OCI-LY1 (cell line): ENCODE results near the gene ANK3.
"Not testable (repeated sequence)": the region's sequence is repeated elsewhere in the genome, so short reads cannot be mapped to it uniquely, and the experiment has no call there.

Experiments used
- H2AFZ ChIP-seq: fragments of 200-600 bp; sonication (generic), shearing (Covaris generic); 2 replicates; pipeline ENCODE4 v1.6.0; 2014; ENCODE audit warnings: antibody characterized with exemption, mild to moderate bottlenecking, low read length
- H3F3A ChIP-seq: fragments of 200-600 bp; sonication (generic), shearing (Covaris generic); 2 replicates; pipeline ENCODE4 v1.6.0; 2014; ENCODE audit warnings: mild to moderate bottlenecking, antibody characterized with exemption, low read length, moderate library complexity; ENCODE audit not compliant: insufficient read depth
- H3K27ac ChIP-seq: fragments of 200-600 bp; sonication (generic); 2 replicates; pipeline ENCODE4 v1.5.1; 2014; ENCODE audit warnings: low read length, mixed run types, mild to moderate bottlenecking, low read depth; ENCODE audit not compliant: poor library complexity, severe bottlenecking
- H3K27me3 ChIP-seq: fragments of 200-600 bp; sonication (generic); 2 replicates; pipeline ENCODE4 v1.6.0; 2014; ENCODE audit warnings: antibody characterized with exemption, mild to moderate bottlenecking, low read length, moderate library complexity; ENCODE audit not compliant: insufficient read depth
- H3K36me3 ChIP-seq: fragments of 200-600 bp; sonication (generic); 2 replicates; pipeline ENCODE4 v1.6.1; 2014; ENCODE audit warnings: mild to moderate bottlenecking, antibody characterized with exemption, low read length, moderate library complexity, mixed read lengths; ENCODE audit not compliant: insufficient read depth
- H3K4me1 ChIP-seq: fragments of 200-600 bp; sonication (generic); 2 replicates; pipeline ENCODE4 v1.5.1; 2014; ENCODE audit warnings: mild to moderate bottlenecking, low read length, moderate library complexity; ENCODE audit not compliant: insufficient read depth, severe bottlenecking
- H3K4me2 ChIP-seq: fragments of 200-600 bp; sonication (generic), shearing (Covaris generic); 2 replicates; pipeline ENCODE4 v1.6.1; 2014; ENCODE audit warnings: low read length
- H3K4me3 ChIP-seq: fragments of 200-600 bp; sonication (generic); 2 replicates; pipeline ENCODE4 v1.5.1; 2014; ENCODE audit warnings: low read length, low read depth, mild to moderate bottlenecking, mixed read lengths; ENCODE audit not compliant: poor library complexity, severe bottlenecking
- H3K79me2 ChIP-seq: fragments of 200-600 bp; shearing (Covaris generic); 2 replicates; pipeline ENCODE4 v1.6.1; 2016; ENCODE audit warnings: mixed run types, low read length, mixed read lengths; ENCODE audit not compliant: insufficient read depth
- H3K9ac ChIP-seq: fragments of 200-600 bp; sonication (generic), shearing (Covaris generic); 2 replicates; pipeline ENCODE4 v1.6.1; 2014; ENCODE audit warnings: mild to moderate bottlenecking, low read length, mixed read lengths
- H3K9me2 ChIP-seq: fragments of 200-600 bp; sonication (generic), shearing (Covaris generic); 2 replicates; pipeline ENCODE4 v1.6.1; 2014; ENCODE audit warnings: low read depth, mild to moderate bottlenecking, low read length, mixed read lengths
- H3K9me3 ChIP-seq: fragments of 200-600 bp; shearing (Covaris generic); 2 replicates; pipeline ENCODE4 v1.6.1; 2014; ENCODE audit warnings: low read length, mixed read lengths
- H4K20me1 ChIP-seq: fragments of 200-600 bp; sonication (generic), shearing (Covaris generic); 2 replicates; pipeline ENCODE4 v1.6.0; 2016; ENCODE audit warnings: mild to moderate bottlenecking, low read length; ENCODE audit not compliant: insufficient read depth
- CTCF ChIP-seq: fragments of 200-600 bp; sonication (generic), shearing (Covaris generic); IDR thresholded peaks from 2 replicates; pipeline ENCODE4 v1.5.1; 2017; ENCODE audit warnings: mild to moderate bottlenecking, antibody characterized with exemption, low read length, moderate library complexity, mixed read lengths
- EZH2 ChIP-seq: fragments of 200-600 bp; sonication (generic), shearing (Covaris generic); IDR thresholded peaks from 2 replicates; pipeline ENCODE4 v1.8.0; 2017; ENCODE audit warnings: borderline replicate concordance, mixed run types, mild to moderate bottlenecking, antibody characterized with exemption, low read length, moderate library complexity, mixed read lengths

The ANK3 gene

DNA sequence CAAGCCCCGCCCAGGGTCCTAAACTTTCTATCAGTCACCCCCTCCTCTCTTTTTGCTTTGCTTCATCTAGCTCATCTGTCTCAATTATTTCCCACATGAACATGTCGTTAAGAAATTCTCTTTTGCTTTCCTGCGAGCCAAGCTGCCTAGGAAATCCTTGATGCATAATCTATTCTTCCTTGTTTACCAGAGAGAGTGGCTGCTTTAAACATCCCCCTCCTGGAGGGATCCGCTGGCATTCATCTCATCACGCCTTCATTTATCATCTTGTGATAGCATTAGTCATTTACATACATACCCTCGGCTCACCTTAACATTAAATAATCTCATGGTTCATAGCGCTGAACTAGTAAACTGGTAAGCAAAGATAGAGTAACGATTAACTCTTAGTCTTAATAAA lies 96.7 kb downstream of the ANK3 start:
- Histone ChIP-seq H3K79me2 (peaks cover 14% of the 10 kb centered on the region; the same call in 1 of the 2 replicates), H3K9me3 (no peaks in the 10 kb centered on the region), H3K27ac (no peak overlapping the region), H3K9ac (no peak overlapping the region), H3K27me3 (no peaks in the 10 kb centered on the region), H3F3A (no peaks in the 10 kb centered on the region), H4K20me1 (no peaks in the 10 kb centered on the region), H3K9me2 (no peaks in the 10 kb centered on the region), H3K4me1 (peaks cover 80% of the 10 kb centered on the region), H3K4me2 (no peak overlapping the region), H3K4me3 (no peak overlapping the region), H2AFZ (no peak overlapping the region), H3K36me3 (no peaks in the 10 kb centered on the region)
- TF ChIP-seq CTCF = no peak
- TF ChIP-seq EZH2 = no peak

- not testable (repeated sequence) for H3K9me3 ChIP-seq, H3K9ac ChIP-seq, H3K27ac ChIP-seq, H3K4me3 ChIP-seq, H4K20me1 ChIP-seq, H3K36me3 ChIP-seq, H3K9me2 ChIP-seq, H3K27me3 ChIP-seq, H3F3A ChIP-seq, H3K4me2 ChIP-seq, H2AFZ ChIP-seq
- Histone ChIP-seq H3K79me2 (peaks cover 14% of the 10 kb centered on the region; the same call in 1 of the 2 replicates), H3K4me1 (peaks cover 85% of the 10 kb centered on the region)
Observed at GRCh38 chr10:60292536-60292935, 97.1 kb downstream of the ANK3 start.

GRCh38 chr10:60291344-60291930 lies 98.2 kb downstream of the ANK3 start:
- Histone ChIP-seq H3K9me2 (no peaks in the 10 kb centered on the region), H3K9ac (no peak overlapping the region), H3K4me3 (no peak overlapping the region), H4K20me1 (no peaks in the 10 kb centered on the region), H3F3A (no peaks in the 10 kb centered on the region), H3K9me3 (no peaks in the 10 kb centered on the region), H3K27ac (no peak overlapping the region), H3K4me1 (peaks cover 88% of the 10 kb centered on the region), H3K27me3 (no peaks in the 10 kb centered on the region), H2AFZ (no peak overlapping the region), H3K36me3 (no peaks in the 10 kb centered on the region), H3K79me2 (peaks cover 10% of the 10 kb centered on the region), H3K4me2 (no peak overlapping the region)
- TF ChIP-seq EZH2 (no peak), CTCF (no peak)

DNA sequence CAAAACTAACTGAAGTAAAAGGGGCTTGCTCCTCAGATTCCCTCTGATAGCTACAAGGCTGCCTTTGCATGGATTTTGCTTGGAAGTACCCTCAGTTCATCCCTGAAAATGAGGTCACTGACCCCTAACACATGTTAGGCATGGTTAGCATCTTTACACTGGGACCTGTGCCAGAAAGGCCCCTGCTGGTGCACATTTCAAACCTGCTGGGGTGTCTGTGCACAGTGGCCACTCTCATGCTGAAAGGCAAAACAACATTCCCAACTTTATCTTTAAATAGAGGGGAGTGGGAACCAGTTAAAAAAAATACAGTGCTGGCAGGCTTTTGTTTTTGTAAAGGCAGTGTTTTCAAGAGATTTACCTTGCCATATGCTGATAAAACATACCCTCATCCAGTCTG lies 99.1 kb downstream of the ANK3 start:
- TF ChIP-seq EZH2 = no peak
- H4K20me1 ChIP-seq = no peaks in the 10 kb centered on the region
- no peak overlapping the region for H2AFZ ChIP-seq
- no peaks in the 10 kb centered on the region for H3K9me3 ChIP-seq
- no peaks in the 10 kb centered on the region for H3F3A ChIP-seq
- no peak overlapping the region for H3K4me2 ChIP-seq
- H3K4me3 ChIP-seq = no peak overlapping the region
- H3K9ac ChIP-seq = no peak overlapping the region
- H3K27me3 ChIP-seq = no peaks in the 10 kb centered on the region
- H3K36me3 ChIP-seq = no peaks in the 10 kb centered on the region
- H3K9me2 ChIP-seq = no peaks in the 10 kb centered on the region
- no peak overlapping the region for H3K27ac ChIP-seq
- H3K79me2 ChIP-seq = peaks cover 9% of the 10 kb centered on the region
- peaks cover 90% of the 10 kb centered on the region for H3K4me1 ChIP-seq
